Skeletal muscle tissue (tissue), 4 donors: ENCODE data around the gene ZNF316. TPM values are rescaled to one million over a fixed set of nuclear protein-coding genes. Genes with fewer than 3 reads are reported as not detected.

ENCODE experiments used
- H3K27ac ChIP-seq: one replicate; pipeline ENCODE4 v1.7.0; 2013; ENCODE audit warnings: mild to moderate bottlenecking, low read depth, low read length, inconsistent platforms
- H3K27me3 ChIP-seq, 3 donors: one replicate each; pipeline ENCODE4 v1.7.0; 2013; ENCODE audit warnings: low read length in 3 of 3; ENCODE audit not compliant: control insufficient read depth in 3 of 3, insufficient read depth in 3 of 3
- H3K36me3 ChIP-seq, 3 donors: one replicate each; pipeline ENCODE4 v1.7.0; 2013; ENCODE audit warnings: low read length in 3 of 3; ENCODE audit not compliant: control insufficient read depth in 3 of 3, insufficient read depth in 3 of 3
- H3K4me1 ChIP-seq, 3 donors: one replicate each; pipeline ENCODE4 v1.7.0; 2013; ENCODE audit warnings: low read length in 3 of 3, mild to moderate bottlenecking in 3 of 3; ENCODE audit not compliant: control insufficient read depth in 3 of 3, insufficient read depth in 3 of 3
- H3K4me3 ChIP-seq, 3 donors: one replicate each; pipeline ENCODE4 v1.7.0; 2013; ENCODE audit warnings: low read length in 3 of 3
- H3K9ac ChIP-seq, 3 donors: one replicate each; pipeline ENCODE4 v1.7.0; 2013; ENCODE audit warnings: low read length in 3 of 3, mild to moderate bottlenecking in 3 of 3, moderate library complexity in 2 of 3, low read depth in 1 of 3
- H3K9me3 ChIP-seq, 3 donors: one replicate each; pipeline ENCODE4 v1.7.0; 2013; ENCODE audit warnings: low read length in 3 of 3; ENCODE audit not compliant: control insufficient read depth in 3 of 3
- total RNA-seq: library from RNA; depleted of rRNA; stranded (reverse); fragments of >200 nt; gene quantifications from one replicate; pipeline ENCODE4 v1.2.3, GENCODE V29; 2014
- donor health status: Osteomylitis.

Gene ZNF316
- total RNA-seq, 1 donor from 2014 or later: 9.9 TPM

GRCh38 chr7:6646465-6646864 is 9.3 kb downstream of the ZNF316 start:
- no peak overlapping the region for H3K27ac ChIP-seq
- no peak overlapping the region for H3K9ac ChIP-seq
- H3K9me3 ChIP-seq: no peaks in the 10 kb centered on the region
- no peaks in the 10 kb centered on the region for H3K27me3 ChIP-seq
- peaks cover 43 to 70% (median 58%) of the 10 kb centered on the region in 3 donors for H3K36me3 ChIP-seq
- H3K4me1 ChIP-seq: no peaks in the 10 kb centered on the region
- no peak overlapping the region for H3K4me3 ChIP-seq

DNA sequence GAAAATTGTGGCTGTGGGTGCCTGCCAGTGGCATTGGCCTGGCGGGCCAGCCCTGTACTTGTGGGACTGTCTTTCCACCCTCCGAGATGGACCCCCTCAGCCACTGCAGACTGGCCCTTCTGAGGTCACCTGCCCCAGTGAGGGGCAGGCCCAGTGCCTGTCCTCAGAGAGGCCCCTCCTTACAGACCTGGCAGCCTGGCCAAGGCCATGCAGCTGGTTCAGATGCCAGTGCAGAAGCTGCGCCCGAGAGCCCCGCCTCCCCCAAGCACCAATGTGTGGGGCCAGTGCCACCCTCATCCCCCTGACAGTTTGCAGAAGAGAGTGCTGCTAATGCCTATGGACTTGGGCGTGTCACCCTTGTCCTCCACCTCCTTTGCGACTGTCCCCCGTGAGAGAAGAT is 10.0 kb downstream of the ZNF316 start:
- H3K9ac ChIP-seq: no peak overlapping the region
- no peaks in the 10 kb centered on the region for H3K27me3 ChIP-seq
- H3K4me1 ChIP-seq: no peaks in the 10 kb centered on the region
- H3K27ac ChIP-seq: no peak overlapping the region
- peaks cover 39 to 69% (median 57%) of the 10 kb centered on the region in 3 donors for H3K36me3 ChIP-seq
- H3K4me3 ChIP-seq: no peak overlapping the region
- H3K9me3 ChIP-seq: no peaks in the 10 kb centered on the region

- Histone ChIP-seq H3K4me1 (no peaks in the 10 kb centered on the region), H3K36me3 (peaks cover 39 to 68% (median 57%) of the 10 kb centered on the region in 3 donors), H3K9me3 (no peaks in the 10 kb centered on the region), H3K27ac (no peak overlapping the region), H3K27me3 (no peaks in the 10 kb centered on the region), H3K9ac (no peak overlapping the region), H3K4me3 (no peak overlapping the region)
Observed at GRCh38 chr7:6647541-6647940, 10.4 kb downstream of the ZNF316 start.

DNA sequence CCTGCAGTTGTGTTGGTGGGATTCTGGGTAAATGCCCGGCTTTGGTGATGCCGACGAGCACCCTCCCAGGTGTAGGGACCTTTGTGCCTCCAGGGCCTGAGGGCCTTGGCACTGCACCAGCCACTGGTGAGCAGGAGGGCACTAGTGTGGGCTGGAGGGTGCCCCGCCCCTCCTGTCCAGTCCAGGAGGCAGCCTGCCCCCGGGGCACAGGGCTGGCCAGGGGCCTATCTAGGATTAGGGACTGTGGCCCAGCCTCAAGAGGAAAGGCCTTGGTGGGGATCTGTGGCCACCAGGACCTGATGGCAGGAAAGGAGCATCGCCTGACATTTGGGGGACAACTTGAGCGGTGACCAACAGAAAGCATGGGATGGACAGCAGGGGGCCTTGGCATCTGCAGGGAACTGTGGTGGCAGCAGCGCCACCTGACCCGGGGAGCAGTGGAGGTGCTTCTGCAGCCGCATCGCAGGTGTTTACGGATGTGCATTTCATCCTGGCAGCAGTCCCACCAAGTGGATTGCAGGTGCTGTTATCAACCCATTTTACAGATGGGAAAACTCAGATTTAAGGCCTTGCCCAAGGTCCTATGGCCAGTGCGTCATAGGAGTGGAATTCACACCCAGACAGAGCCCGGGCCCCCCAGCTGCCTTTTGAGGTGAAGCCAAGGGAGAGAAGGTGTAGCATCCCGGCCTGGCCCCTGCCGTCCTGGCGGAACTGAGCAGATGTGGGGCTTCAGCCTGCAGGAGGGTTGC is 11.1 kb downstream of the ZNF316 start:
- H3K36me3 ChIP-seq: peaks cover 38 to 63% (median 56%) of the 10 kb centered on the region in 3 donors
- H3K4me3 ChIP-seq: no peak overlapping the region
- no peak overlapping the region for H3K9ac ChIP-seq
- H3K27ac ChIP-seq: no peak overlapping the region
- H3K27me3 ChIP-seq: no peaks in the 10 kb centered on the region
- H3K4me1 ChIP-seq: no peaks in the 10 kb centered on the region
- no peaks in the 10 kb centered on the region for H3K9me3 ChIP-seq

GRCh38 chr7:6648815-6649104 is 11.6 kb downstream of the ZNF316 start:
- Histone ChIP-seq H3K4me1 (no peaks in the 10 kb centered on the region), H3K9me3 (no peaks in the 10 kb centered on the region), H3K27me3 (no peaks in the 10 kb centered on the region), H3K27ac (no peak overlapping the region), H3K36me3 (peaks cover 34 to 58% (median 51%) of the 10 kb centered on the region in 3 donors), H3K9ac (no peak overlapping the region), H3K4me3 (no peak overlapping the region)

- H3K4me3 ChIP-seq: no peak overlapping the region
- H3K27me3 ChIP-seq: no peaks in the 10 kb centered on the region
- H3K27ac ChIP-seq: no peak overlapping the region
- H3K36me3 ChIP-seq: peaks cover 32 to 53% (median 50%) of the 10 kb centered on the region in 3 donors
- no peak overlapping the region for H3K9ac ChIP-seq
- H3K4me1 ChIP-seq: no peaks in the 10 kb centered on the region
- H3K9me3 ChIP-seq: no peaks in the 10 kb centered on the region
Observed at GRCh38 chr7:6649241-6649961, 12.3 kb downstream of the ZNF316 start.

DNA sequence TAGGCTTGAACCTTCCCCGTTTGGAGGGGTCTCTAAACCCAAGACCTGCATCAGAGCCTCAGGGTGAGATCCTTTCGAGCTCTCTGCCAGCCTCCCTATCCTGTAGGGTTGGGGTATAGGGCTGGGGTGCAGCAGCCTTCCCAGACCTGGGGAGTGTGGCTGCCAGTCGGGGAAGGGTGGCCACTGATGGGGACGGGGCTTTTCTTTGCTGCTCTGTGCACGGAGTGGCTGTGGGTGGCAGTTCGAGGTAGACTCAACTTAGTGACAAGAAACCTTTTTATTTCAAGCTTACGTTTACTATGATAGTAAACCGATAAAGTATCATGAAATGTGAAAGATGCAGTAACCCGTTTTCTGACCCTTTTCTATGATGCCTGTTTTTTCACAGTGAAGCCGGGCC is 13.0 kb downstream of the ZNF316 start:
- H3K27ac ChIP-seq: no peak overlapping the region
- no peaks in the 10 kb centered on the region for H3K27me3 ChIP-seq
- no peaks in the 10 kb centered on the region for H3K9me3 ChIP-seq
- H3K4me1 ChIP-seq: no peaks in the 10 kb centered on the region
- H3K9ac ChIP-seq: no peak overlapping the region
- no peak overlapping the region for H3K4me3 ChIP-seq
- H3K36me3 ChIP-seq: peaks cover 30 to 49% (median 48%) of the 10 kb centered on the region in 3 donors

- Histone ChIP-seq H3K9me3 (no peaks in the 10 kb centered on the region), H3K4me1 (no peaks in the 10 kb centered on the region), H3K27me3 (no peaks in the 10 kb centered on the region), H3K4me3 (no peak overlapping the region), H3K27ac (no peak overlapping the region), H3K36me3 (peaks cover 33 to 51% (median 46%) of the 10 kb centered on the region in 3 donors), H3K9ac (no peak overlapping the region)
Observed at GRCh38 chr7:6650521-6651011, 13.4 kb downstream of the ZNF316 start.

DNA sequence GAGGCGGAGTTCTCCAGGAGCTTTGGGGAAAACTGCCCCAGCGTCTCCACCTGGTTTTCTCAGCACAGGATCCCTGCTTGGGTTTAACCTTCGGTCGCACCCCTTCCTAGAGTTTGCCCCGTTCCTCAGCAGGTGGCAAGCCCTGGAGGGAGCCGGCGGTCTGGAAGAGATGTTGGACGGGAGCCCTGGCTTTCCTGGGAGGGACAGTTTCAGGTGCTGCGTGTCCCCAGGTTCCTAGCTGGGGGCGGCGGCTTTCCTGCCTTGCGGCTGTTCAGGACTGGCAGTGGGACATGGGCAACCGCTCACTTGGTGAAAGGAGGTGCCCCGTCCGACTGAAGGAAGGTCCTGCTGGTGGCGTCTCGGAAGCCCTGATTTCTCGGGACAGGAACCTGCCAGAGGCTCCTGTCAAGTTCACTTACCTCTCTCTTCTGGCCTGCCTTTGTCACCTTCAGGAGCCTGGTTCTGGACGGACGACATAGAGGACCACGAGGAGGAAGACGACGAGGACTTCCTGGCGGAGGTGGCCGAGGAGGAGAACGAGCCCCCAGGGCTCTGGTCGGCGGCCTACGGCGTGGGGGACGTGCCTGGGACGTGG is 14.8 kb downstream of the ZNF316 start:
- Histone ChIP-seq H3K4me3 (no peak overlapping the region), H3K36me3 (peaks cover 28 to 43% (median 41%) of the 10 kb centered on the region in 3 donors), H3K27ac (no peak overlapping the region), H3K9me3 (no peaks in the 10 kb centered on the region), H3K27me3 (no peaks in the 10 kb centered on the region), H3K4me1 (no peaks in the 10 kb centered on the region), H3K9ac (no peak overlapping the region)

DNA sequence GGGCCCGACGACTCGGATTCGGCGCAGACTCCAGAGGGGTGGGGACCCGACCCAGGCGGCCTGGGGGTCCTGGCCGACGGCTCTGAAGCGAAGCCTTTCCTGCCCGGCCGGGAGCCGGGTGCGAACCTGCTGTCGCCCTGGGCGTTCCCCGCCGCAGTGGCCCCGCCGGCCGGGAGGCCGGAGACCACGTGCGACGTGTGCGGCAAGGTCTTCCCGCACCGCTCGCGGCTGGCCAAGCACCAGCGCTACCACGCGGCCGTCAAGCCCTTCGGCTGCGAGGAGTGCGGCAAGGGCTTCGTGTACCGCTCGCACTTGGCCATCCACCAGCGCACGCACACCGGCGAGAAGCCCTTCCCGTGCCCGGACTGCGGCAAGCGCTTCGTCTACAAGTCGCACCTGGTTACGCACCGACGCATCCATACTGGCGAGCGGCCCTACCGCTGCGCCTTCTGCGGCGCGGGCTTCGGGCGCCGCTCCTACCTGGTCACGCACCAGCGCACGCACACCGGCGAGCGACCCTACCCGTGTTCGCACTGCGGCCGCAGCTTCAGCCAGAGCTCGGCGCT is 15.4 kb downstream of the ZNF316 start:
- Histone ChIP-seq H3K4me1 (no peaks in the 10 kb centered on the region), H3K36me3 (peaks cover 25 to 41% (median 36%) of the 10 kb centered on the region in 3 donors), H3K9me3 (no peaks in the 10 kb centered on the region), H3K9ac (no peak overlapping the region), H3K27ac (no peak overlapping the region), H3K4me3 (no peak overlapping the region), H3K27me3 (no peaks in the 10 kb centered on the region)
